Fibroblast of skin of left quadriceps (primary cell): ENCODE results near the gene GALNT9.
"Not testable (repeated sequence)": the region's sequence is repeated elsewhere in the genome, so short reads cannot be mapped to it uniquely, and the experiment has no call there.

Experiments used
- DNase-seq, 2 experiments: peaks; one replicate each; pipeline ENCODE4 v3.0.0-alpha.2; 2013; ENCODE audit warnings: low read depth in 2 of 2

Gene GALNT9

DNA sequence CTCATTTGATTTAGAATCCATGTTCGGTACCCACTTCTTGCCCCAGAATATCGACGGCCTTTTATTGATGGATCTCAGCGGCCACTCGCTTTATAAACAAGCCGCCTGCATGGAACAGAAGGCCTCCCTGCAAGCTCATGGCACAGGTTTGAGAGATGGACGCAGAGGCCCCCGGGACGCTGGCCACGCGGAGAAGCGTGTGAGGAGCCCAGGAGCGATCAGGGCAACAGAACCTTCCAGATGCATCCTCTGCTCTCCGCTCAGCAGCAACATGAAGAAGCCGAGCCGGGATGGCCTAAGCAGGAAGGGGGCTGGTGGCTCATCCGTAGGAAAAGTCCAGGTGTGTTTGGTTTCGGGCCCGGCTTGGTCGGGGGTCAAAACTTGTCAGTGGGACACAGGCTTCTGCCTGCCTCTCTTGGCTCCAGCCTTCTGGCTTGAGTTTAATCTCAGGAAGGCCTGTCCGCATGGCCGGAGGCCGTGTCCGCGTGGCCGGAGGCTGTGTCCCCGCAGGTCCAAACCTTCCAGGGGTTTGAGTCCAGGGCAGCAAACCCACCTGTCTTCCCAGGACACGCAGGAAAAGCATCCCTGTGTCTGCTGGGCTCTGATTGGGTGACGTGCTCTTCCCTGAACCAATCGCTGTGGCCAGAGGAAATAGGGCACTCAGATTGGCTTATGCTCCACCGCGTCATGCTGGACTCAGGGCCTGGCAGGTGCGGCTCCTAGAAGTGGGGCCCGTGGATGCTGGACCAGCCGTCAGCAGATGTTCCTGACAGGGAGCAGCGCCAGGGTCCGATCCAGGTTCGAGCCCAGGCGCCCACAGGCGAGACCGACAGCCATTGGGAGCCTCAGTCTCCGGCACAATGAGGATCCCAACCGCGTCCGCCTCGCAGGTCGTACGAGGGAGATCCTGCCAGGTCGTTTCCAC is 65.0 kb downstream of the GALNT9 start:
- DNase-seq, result no peak

DNA sequence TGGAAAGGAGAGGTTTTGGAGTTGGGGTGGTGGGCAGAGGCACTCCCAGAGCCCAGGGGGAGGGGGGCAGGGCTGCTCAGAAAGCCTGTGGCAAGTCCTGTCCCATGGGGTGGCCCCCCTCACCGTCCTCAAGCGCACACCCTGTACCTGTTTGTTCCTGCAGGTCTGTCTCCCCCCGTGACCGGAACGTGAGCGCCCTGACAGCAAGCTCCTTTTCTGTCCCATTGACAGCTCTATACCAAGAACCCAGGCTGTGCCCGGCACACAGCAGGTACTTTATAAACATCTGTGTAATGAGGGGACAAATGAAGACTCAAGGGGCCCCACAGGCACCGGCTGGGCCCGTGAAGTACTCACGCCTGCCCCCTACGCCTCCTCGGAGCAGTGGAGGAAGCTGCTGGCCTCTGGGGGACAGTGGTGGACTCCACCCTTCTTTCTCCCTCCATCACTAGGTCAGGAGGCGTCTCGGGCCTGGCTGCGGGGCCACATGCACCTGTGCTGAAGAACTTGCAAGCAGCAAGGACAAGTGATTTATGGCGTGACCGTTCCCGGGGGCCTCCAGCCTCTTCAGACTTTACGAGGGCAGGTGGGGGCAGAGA is 65.8 kb downstream of the GALNT9 start:
- no peak for DNase-seq

DNA sequence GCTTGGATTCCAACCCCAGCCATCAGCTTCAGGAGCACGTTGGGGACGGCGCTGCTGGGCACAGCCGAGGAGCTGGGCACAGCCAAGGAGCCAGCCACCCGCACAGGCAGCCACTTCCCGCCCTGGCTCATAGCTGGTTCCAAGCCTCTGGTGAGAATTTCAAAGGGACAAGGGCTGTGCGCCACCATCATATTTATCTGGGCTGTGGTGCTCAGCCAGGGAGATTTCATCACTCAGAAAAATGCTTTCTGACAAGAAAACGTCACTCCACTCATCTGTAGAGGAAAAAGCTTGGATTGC is 66.4 kb downstream of the GALNT9 start:
- DNase-seq, result no peak

DNA sequence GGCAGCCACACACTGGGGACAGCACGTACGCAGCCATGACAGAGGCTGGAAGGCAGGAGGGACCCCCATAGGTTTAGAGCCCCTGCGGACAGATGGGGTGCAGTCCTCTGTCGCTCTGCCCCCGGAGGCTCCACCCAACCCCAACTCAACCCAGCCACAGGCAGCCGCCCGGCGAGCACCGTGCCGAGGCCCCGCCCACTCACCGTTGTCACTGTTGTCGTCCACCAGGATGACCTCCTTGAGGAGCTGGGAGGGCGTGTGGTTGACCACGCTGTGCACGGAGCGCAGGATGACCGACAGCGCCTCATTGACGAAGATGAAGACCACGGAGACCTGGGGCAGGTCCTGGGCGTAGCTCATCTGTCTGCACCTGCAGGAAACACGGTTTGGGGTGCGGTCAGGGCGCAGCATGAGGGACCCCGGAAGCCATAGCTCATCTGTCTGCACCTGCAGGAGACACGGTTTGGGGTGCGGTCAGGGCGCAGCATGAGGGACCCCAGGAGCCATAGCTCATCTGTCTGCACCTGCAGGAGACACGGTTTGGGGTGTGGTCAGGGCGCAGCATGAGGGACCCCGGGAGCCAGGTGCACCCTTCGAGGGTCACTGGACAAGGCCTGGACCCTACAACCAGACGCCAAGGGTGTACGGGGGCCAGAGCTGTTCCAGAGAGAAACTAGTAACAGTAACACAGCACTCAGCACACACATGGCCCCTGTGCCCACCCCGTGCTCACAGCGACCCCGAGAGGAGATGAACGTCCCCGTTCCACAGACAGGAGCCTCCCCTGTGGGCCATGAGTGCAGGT is 66.9 kb downstream of the GALNT9 start:
- DNase-seq, result no peak

DNA sequence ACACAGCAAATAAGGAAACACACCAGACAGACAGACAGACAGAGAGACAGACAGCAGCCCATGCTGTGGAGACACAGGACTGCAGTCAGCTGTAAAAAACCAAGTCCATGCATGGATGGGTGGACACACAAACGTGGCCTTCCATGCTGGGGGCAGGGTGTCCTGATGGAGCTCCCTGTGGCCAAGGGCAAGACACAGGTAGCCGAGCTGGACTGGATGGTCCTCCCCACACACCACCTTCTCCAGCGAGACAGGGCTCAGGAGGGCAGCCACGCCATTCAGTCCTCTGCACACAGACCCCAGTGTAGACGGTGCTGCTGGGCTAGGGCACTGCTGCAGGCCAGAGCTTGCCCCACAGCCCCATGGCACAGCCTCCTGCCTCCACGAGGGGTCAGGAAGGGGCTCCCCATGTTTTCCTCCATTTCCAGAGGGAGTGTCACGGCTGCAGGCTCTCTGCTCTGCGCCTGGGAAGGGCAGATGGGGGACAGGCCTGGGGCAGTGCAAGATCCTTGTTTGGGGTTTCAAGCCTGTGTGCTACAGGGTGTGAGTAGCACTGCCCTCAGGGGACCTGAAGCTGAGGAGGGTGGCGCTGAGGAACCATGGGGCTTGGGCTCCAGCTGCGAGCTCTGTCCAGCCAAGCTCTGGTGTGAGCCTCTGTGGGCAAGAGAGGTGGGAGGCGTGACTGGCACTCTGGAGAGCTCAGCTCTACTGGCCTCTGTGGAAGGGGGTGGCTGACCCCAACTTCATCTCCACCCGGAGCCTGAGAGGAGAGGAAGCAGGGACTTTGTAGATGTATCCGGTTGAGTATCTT is 67.9 kb downstream of the GALNT9 start:
- no peak for DNase-seq

DNA sequence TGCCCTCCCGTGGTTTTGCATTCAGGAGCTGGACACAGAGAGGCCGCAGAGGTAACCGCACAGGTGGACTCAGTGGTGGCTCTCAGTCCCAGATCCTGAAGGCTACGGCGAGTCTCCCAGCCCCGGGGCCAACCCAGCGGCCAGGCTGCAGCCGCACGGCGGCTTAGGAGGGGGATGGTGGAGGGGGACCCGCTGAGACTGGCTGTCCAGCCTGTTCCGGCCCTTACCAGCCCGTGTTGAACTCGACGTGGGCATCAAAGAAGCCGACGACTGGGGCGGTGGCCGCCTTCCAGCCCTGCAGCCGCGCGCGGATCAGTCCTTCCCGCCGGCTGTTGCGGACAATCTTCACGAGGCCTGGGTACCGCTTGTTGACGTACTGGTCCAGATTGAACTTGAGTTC is 68.7 kb downstream of the GALNT9 start:
- DNase-seq, result no peak

DNA sequence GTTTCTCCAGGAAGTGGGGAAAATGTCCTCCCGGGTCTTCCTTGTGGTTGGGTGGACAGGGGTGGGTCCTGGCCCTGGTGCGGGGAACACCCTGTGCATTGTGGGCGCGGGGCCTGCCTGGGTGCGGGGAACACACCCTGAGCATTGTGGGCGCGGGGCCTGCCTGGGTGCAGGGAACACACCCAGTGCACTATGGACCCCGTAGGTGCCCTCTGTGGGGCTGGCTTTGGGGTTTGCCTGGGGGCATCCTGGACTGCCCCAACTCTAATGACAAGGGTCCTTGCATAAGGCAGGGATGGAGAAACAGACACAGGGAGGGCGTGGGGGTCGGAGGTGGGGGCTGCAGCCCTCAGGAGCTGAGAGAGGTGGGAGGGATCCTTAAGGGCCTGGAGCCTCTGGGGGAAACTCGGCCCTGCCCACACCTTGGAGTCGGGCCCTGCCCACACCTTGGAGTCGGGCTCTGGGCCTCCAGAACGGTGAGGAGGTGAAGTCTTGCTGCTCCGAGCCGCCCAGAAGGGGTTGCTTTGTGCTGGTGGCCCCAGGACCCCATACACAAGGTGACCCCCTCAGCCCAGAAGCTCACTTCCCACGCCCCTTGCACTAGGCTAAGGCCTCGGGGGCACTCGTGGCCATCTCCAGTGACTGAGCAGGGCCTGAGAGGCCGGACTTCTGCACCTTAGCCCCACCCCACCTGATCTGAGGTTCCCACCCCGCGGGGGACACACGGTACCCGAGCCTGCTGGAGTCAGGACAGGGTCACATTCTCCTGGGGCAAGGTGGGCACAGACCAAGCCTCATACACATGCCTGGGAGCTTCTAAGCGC is 69.3 kb downstream of the GALNT9 start:
- DNase-seq, result no peak

DNA sequence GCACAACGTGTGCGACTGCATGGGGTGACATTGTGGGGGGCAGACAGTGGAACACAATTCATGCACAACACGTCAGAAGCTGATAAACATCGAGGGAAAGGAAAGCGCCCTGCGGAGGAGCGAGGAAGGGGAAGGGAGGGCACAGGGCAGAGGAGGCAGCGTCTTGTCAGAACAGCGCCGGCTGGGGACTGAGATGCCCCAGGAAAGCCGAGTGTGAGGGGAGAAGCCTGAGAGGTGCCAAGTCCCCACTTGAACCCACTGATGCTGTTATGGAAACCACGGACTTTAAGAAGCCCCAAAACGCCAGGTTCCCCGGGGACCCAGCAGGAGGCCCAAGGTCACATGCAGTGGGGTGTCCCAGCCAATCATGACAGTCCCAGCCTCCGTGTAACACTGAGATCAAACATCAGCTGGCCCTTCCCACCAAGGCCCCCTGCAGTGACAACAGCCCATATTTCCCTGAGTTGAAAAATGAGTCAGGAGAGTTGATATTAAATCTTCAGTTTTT is 70.0 kb downstream of the GALNT9 start:
- DNase-seq, result peak in 1 of 2 experiments; percentile 5

DNA sequence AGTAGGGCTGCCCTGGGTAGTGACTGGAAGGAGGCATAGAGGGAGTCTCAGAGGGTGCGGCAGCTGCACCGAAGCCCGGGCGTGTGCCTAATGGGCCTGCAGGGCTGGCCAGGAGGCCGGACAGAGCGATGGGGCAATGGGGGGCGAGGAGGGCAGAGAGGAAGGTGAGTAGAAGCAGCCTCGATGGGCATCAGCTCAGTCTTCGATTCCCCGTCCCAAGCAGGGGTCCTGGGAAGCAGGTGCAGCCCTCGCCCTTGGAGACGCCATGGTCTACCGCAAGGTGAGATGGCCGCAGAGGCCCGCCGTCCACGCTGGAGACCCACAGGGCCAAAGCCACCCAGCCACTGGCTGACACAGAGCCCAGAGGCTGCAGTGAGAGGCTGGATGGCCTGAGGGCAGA is 70.8 kb downstream of the GALNT9 start:
- no peak for DNase-seq

DNA sequence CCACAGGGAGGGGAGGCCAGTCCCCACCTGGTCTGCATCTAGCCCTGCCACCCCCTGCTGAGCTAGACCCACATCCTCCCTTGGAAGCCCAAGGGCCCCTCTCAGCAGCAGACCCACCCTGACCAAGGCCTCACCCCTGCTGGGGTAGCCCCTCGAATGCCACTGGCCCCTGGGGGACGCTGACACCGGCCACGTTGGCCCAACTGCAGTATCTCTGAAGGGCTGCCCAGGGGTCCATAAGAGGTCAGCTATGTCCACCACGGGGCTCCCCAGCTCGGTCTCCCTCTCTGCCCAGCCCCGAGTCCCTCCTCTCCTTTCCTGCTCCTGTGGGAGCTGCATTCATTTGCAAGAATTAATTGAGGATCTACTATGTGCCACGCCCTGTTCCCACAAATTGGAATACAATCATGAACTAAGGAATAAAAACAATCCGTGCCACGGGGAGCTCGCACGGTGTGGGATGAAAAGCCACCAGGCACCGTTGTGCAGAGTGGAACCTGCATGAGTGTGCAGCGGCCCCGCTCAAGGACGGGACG is 71.4 kb downstream of the GALNT9 start:
- DNase-seq, result no peak

DNA sequence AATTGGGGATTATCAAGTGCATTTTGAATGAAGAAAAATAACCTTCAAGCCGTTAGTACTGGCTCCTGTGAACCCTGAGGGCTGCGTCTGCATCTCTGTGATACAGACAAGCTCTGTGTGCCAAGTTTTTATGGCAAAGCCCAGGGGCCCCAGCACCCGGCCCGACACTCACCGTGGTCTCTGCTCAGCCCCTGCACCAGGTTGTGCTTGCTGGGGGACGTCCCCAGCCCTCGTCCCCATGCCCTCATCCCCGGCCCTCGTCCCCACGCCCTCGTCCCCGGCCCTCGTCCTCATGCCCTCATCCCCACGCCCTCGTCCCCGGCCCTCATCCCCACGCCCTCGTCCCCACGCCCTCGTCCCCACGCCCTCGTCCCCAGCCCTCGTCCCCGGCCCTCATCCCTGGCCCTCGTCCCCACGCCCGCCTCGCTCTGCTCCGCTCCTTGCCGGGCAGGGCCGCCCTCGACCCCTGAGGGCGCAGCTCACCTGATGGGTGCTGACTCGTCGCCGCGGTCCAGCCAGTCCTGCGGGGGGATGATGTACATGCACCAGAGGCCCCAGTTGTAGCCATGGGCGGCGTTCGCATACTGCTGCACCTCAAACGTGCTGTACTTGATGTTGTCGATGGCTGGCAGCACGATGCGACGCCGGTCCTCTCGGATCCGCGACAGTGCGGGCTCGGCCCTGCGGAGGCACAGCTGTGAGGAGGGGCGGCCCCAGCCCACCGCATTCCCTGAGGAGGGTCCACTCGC is 72.0 kb downstream of the GALNT9 start:
- DNase-seq, result no peak

DNA sequence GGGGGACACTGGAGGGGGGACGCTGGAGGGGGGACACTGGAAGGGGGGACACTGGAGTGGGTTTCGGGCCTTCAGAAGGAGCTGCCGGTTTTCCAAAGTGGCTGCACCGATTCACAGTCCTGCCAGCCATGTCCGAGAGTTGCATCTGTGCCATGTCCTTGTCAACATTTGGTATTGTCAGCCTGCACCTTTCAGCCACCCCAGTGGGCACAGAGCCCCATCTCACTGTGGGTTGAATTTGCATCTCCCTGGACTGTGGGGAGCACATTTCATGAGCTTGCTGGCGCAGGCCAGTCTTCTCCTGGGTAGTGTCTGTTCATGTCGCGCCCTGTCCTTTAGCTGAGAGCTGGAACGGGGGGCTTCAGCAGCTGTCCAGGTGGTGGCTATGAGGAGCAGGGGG is 72.7 kb downstream of the GALNT9 start:
- DNase-seq, result no peak

DNA sequence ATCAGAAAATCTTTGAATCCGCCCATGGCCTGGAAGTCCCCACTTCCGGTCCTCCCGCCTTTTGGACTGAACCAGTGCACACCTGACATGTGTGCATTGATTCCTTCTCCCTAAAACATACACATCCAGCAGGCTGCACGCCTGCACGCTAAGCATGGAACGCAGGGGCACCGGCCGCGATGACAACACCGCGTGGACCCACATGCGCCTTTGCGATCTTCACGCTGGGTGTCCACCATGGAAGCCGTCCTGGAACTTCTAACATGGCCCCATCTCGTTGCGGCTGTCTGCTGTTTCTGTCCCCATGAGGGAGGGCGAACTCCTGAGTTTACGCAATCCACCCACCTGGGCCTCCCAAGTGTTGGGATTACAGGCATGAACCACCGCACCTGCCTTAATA is 73.7 kb downstream of the GALNT9 start:
- DNase-seq, result no peak

DNA sequence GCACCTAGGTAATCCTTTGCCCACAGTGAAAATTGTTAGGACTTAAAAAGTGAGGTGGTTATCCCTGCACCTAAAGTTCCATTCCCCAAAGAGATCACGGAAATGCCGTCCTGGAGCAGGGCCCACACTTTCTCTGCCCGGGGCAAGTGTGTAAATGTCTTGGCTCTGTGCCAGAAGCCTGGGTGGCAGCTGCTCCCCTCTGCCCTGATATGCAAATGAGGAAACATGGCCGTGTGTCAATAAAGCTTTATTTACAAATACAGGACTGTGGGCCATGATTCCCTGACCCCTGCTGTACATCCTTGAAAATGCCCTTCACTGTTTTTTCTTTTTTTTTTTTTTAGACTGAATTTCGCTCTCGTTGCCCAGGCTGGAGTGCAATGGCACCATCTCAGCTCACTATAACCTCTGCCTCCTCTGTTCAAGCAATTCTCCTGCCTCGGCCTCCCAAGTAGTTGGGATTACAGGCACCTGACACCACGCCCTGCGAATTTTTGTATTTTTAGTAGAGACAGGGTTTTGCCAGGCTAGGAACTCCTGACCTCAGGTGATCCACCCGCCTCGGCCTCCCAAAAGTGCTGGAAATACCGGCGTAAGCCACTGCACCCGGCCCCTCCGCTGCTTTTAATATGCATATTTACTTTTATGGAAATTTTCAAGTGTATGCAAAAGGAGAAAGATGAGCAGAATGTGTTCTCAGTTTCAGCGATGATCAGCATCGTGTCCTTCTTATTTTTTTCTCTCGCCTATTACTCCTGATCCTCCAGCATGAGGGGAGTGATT is 75.5 kb downstream of the GALNT9 start:
- no peak for DNase-seq

DNA sequence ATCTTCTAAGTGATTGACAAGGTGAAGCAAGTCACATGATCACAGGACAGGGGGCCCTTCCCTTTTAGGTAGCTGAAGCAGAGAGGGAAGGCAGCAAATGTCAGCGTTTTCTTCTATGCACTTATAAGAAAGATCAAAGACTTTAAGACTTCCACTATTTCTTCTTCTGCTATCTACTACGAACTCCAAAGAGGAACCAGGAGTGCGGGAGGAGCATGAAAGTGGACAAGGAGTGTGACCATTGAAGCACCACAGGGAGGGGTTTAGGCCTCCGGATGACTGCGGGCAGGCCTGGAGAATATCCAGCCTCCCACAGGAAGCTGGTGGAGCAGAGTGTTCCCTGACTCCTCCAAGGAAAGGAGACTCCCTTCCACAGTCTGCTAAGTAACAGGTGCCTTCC is 76.4 kb downstream of the GALNT9 start:
- not testable (repeated sequence) for DNase-seq

DNA sequence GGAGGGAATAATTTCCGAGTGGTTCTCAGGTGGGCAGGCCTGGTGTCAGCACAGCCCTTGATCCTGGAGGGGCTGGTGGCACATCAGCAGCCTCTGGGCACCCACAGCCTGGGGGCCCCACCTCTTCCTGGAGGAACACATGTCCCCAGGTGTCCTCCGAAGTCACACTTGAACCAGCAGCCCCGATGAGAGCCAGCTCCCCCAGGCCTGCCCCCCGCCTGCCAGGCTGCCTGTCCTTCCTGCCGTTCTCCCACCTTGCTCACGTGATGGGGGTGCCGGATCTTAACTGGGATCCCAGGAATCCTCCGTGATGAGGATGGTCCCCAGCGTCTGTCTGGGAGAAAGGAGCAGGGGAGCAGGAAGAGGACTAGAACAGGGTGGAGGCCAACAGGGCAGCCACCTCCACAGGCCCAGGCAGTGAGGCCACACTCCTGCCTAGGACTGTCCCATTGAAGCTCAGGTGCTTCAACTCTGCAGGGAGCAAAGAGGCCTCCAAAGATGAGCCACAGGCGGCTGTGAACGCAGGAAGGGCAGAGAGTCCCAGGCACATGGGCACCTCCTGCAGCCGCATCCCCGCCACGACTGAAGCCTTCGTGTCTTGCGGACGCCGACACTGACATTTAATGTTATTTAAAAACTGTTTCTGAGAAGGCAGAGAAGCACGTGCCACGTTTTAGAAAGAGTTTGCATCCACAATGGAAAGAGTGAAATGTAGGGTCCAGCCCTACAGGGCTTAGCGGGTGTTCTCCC is 77.5 kb downstream of the GALNT9 start:
- DNase-seq, result no peak

DNA sequence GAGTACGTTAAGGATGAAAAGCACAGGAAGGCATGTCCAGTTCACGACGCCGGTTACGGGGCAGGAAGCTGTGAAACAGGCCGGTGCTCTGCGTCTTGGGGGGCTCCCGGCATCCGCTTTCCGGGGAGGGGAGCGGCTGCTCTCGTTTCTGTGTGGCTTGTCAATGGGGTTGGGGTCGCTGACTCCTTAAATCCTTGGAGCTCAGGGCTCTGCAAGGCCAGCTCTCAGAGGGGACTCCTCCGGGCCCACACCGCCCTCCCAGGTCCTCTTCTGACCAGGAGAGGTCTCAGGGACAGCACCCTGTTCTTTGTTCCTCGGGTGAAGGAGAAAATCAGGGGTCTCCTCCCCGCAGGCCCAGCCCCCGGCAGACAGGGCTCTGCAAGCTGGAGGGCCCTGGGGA is 78.1 kb downstream of the GALNT9 start:
- no peak for DNase-seq

DNA sequence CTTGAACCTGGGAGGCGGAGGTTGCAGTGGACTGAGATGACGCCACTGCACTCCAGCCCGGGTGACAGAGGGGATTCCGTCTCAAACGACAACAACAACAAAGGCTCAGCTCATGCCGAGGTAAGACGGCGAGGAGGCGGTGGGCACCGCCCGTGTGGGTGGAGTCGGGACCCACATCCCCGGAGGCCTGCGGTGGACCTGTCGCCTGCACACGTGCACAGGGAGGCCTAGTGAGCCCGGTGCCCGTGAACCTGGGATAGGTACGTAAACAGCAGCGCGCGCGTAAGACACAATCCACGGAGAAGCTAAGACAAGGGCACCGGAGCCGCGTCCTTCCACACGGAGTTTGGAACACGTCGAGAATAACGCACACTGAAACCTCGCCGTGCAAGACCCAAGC is 78.7 kb downstream of the GALNT9 start:
- no peak for DNase-seq
